Hematopoietic multipotent progenitor cell (in vitro differentiated cells): ENCODE results near the gene PNPLA8. TPM values are rescaled to one million over a fixed set of nuclear protein-coding genes. Genes with fewer than 3 reads are reported as not detected.

Experiments used
- DNase-seq, 3 donors: peaks; one replicate each; pipeline ENCODE4 v3.0.0-alpha.2; 2011 to 2015; ENCODE audit warnings: low read depth in 2 of 3, low spot score in 2 of 3
- total RNA-seq: library from RNA; depleted of rRNA; stranded (reverse); fragments of >200 nt; gene quantifications from one replicate; pipeline ENCODE4 v1.2.3, GENCODE V29; 2012

The PNPLA8 gene
- total RNA-seq, 1 donor, result 9.7 TPM

- no peak for DNase-seq
Measured at GRCh38 chr7:108448584-108449505, 77.1 kb downstream of the PNPLA8 start.

GRCh38 chr7:108442039-108442568 is 83.8 kb downstream of the PNPLA8 start:
- no peak for DNase-seq

- no peak for DNase-seq
Measured at GRCh38 chr7:108441392-108441955, 84.5 kb downstream of the PNPLA8 start.

- no peak for DNase-seq
Measured at GRCh38 chr7:108440613-108441012, 85.3 kb downstream of the PNPLA8 start.

GRCh38 chr7:108436906-108437305 is 89.0 kb downstream of the PNPLA8 start:
- no peak for DNase-seq

- no peak for DNase-seq
Measured at GRCh38 chr7:108434010-108434409, 91.9 kb downstream of the PNPLA8 start.

- no peak for DNase-seq
Measured at GRCh38 chr7:108431099-108431498, 94.8 kb downstream of the PNPLA8 start.

- no peak for DNase-seq
Measured at GRCh38 chr7:108430664-108431063, 95.3 kb downstream of the PNPLA8 start.

GRCh38 chr7:108427766-108428165 is 98.2 kb downstream of the PNPLA8 start:
- no peak for DNase-seq

GRCh38 chr7:108425714-108426275 is 100.1 kb downstream of the PNPLA8 start:
- DNase-seq, result no peak

- DNase-seq, result no peak
Measured at GRCh38 chr7:108424013-108424412, 101.9 kb downstream of the PNPLA8 start.

- DNase-seq, result no peak
Measured at GRCh38 chr7:108423089-108423989, 102.6 kb downstream of the PNPLA8 start.

- DNase-seq, result no peak
Measured at GRCh38 chr7:108421720-108422331, 104.1 kb downstream of the PNPLA8 start.

Other genes with a start within 250 kb of the PNPLA8 start
- gene NRCAM, start 69.7 kb downstream of the PNPLA8 start, total RNA-seq, result under 0.01 TPM
- 8.3 TPM for gene THAP5, start 43.6 kb upstream of the PNPLA8 start, total RNA-seq
- 22.6 TPM for gene DNAJB9, start 43.7 kb upstream of the PNPLA8 start, total RNA-seq